Hepatocyte (in vitro differentiated cells): ENCODE measurements around the gene CEP295NL. TPM values are rescaled to one million over a fixed set of nuclear protein-coding genes. Genes with fewer than 3 reads are reported as not detected.

Experiments
- DNase-seq: peaks from one replicate; pipeline ENCODE4 v3.0.0-alpha.2; 2016; ENCODE audit warnings: low spot score
- H2AFZ ChIP-seq: fragments of 200-600 bp; sonication (generic); 2 replicates; pipeline ENCODE4 v1.6.0; 2016; ENCODE audit warnings: antibody characterized with exemption, mild to moderate bottlenecking
- H3K27ac ChIP-seq: fragments of 200-600 bp; sonication (generic); 2 replicates; pipeline ENCODE4 v1.5.1; 2016; ENCODE audit warnings: mild to moderate bottlenecking
- H3K27me3 ChIP-seq: fragments of 200-600 bp; sonication (generic); 2 replicates; pipeline ENCODE4 v1.6.1; 2016
- H3K36me3 ChIP-seq: fragments of 200-600 bp; sonication (generic); replicated peaks from 2 replicates; pipeline ENCODE4 v1.5.1; 2016; ENCODE audit warnings: low read depth; ENCODE audit not compliant: insufficient read depth
- H3K4me1 ChIP-seq: fragments of 200-600 bp; sonication (generic); 2 replicates; pipeline ENCODE4 v1.5.1; 2016; ENCODE audit warnings: mild to moderate bottlenecking, moderate library complexity; ENCODE audit not compliant: insufficient read depth
- H3K4me2 ChIP-seq: fragments of 200-600 bp; sonication (generic); 2 replicates; pipeline ENCODE4 v1.6.0; 2016
- H3K4me3 ChIP-seq: fragments of 200-600 bp; sonication (generic); 2 replicates; pipeline ENCODE4 v1.5.1; 2016; ENCODE audit warnings: mild to moderate bottlenecking
- H3K79me2 ChIP-seq: fragments of 200-600 bp; sonication (generic); 2 replicates; pipeline ENCODE4 v1.6.0; 2017; ENCODE audit warnings: mild to moderate bottlenecking
- H3K9me2 ChIP-seq: fragments of 200-600 bp; sonication (generic); replicated peaks from 2 replicates; pipeline ENCODE4 v1.6.0; 2017; ENCODE audit warnings: mild to moderate bottlenecking; ENCODE audit not compliant: insufficient read depth
- H3K9me3 ChIP-seq: fragments of 200-600 bp; sonication (generic); 2 replicates; pipeline ENCODE4 v1.5.1; 2016; ENCODE audit warnings: low read depth, mild to moderate bottlenecking
- H4K20me1 ChIP-seq: fragments of 200-600 bp; sonication (generic); 2 replicates; pipeline ENCODE4 v1.6.0; 2016; ENCODE audit warnings: mild to moderate bottlenecking; ENCODE audit not compliant: insufficient read depth, poor library complexity, severe bottlenecking
- CTCF ChIP-seq: fragments of 200-600 bp; sonication (generic); IDR thresholded peaks from 2 replicates; pipeline ENCODE4 v1.5.1; 2016; ENCODE audit warnings: antibody characterized with exemption, mild to moderate bottlenecking; ENCODE audit not compliant: poor library complexity
- EZH2 ChIP-seq: fragments of 200-600 bp; sonication (generic); IDR thresholded peaks from 2 replicates; pipeline ENCODE4 v1.6.1; 2016; ENCODE audit warnings: antibody characterized with exemption, mild to moderate bottlenecking, borderline replicate concordance
- EZH2phosphoT487 ChIP-seq: fragments of 200-600 bp; sonication (generic); IDR thresholded peaks from one replicate; pipeline ENCODE4 v1.6.1; 2018; ENCODE audit warnings: antibody characterized with exemption, mild to moderate bottlenecking, low read depth, moderate library complexity; ENCODE audit not compliant: unreplicated experiment, severe bottlenecking
- WGBS: methylation state at CpG from one replicate; pipeline ENCODE4 v1.1.6; 2016; ENCODE audit warnings: low lambda C conversion rate; ENCODE audit errors: missing lambda C conversion rate; 5-methylcytosine and 5-hydroxymethylcytosine counted together
- polyA plus RNA-seq: library from polyadenylated mRNA; unstranded; fragments of >200 nt; fragmentation: Nextera tagmentation; extraction: Ambion mirVana; gene quantifications from 2 replicates; pipeline ENCODE4 v1.2.1, GENCODE V29; 2016
- total RNA-seq: library from RNA; depleted of rRNA; stranded (reverse); fragments of >200 nt; gene quantifications from 2 replicates; pipeline ENCODE4 v1.2.3, GENCODE V29; 2014

CEP295NL gene
- total and polyA plus RNA-seq, 2 experiments from 2014 or later: 0.17 to 0.97 TPM

- Histone ChIP-seq H3K27ac (peak overlapping the region; percentile 96), H3K4me2 (peak overlapping the region; percentile 50), H3K27me3 (no peaks in the 10 kb centered on the region), H3K79me2 (no peaks in the 10 kb centered on the region), H2AFZ (no peak overlapping the region), H3K9me2 (no peaks in the 10 kb centered on the region), H3K4me1 (peaks cover 27% of the 10 kb centered on the region), H3K9me3 (no peaks in the 10 kb centered on the region), H3K36me3 (no peaks in the 10 kb centered on the region), H3K4me3 (no peak overlapping the region), H4K20me1 (no peaks in the 10 kb centered on the region)
- TF ChIP-seq EZH2 (no peak), CTCF (no peak), EZH2phosphoT487 (no peak)
- 80% methylated on average over 18 of the region's 18 CpGs for WGBS
- DNase-seq: peak; percentile 87
Observed at GRCh38 chr17:78933025-78933958, 30.3 kb upstream of the CEP295NL start.

GRCh38 chr17:78929908-78930775 lies 27.1 kb upstream of the CEP295NL start:
- Histone ChIP-seq H3K27me3 (no peaks in the 10 kb centered on the region), H3K79me2 (no peaks in the 10 kb centered on the region), H3K4me1 (peaks cover 19% of the 10 kb centered on the region), H3K4me2 (no peak overlapping the region), H3K9me2 (no peaks in the 10 kb centered on the region), H3K27ac (no peak overlapping the region), H3K4me3 (no peak overlapping the region), H3K9me3 (no peaks in the 10 kb centered on the region), H4K20me1 (no peaks in the 10 kb centered on the region), H3K36me3 (no peaks in the 10 kb centered on the region), H2AFZ (no peak overlapping the region)
- DNase-seq: no peak
- no peak for TF ChIP-seq EZH2
- no peak for TF ChIP-seq CTCF
- no peak for TF ChIP-seq EZH2phosphoT487
- 83% methylated on average over 31 of the region's 31 CpGs for WGBS

GRCh38 chr17:78925662-78926555 lies 22.9 kb upstream of the CEP295NL start:
- H4K20me1 ChIP-seq: peaks cover 29% of the 10 kb centered on the region
- no peaks in the 10 kb centered on the region for H3K36me3 ChIP-seq
- no peaks in the 10 kb centered on the region for H3K9me2 ChIP-seq
- H3K4me3 ChIP-seq: peak overlapping the region; percentile 91
- WGBS: 41% methylated on average over 26 of the region's 33 CpGs
- peak overlapping the region; percentile 99 for H3K4me2 ChIP-seq
- H3K9me3 ChIP-seq: no peaks in the 10 kb centered on the region
- peaks cover 8% of the 10 kb centered on the region for H3K4me1 ChIP-seq
- peaks cover 39% of the 10 kb centered on the region for H3K79me2 ChIP-seq
- peak overlapping the region; percentile 94 for H2AFZ ChIP-seq
- TF ChIP-seq CTCF (no peak), EZH2phosphoT487 (no peak), EZH2 (no peak)
- no peaks in the 10 kb centered on the region for H3K27me3 ChIP-seq
- peak; percentile 71 for DNase-seq
- H3K27ac ChIP-seq: peak overlapping the region; percentile 94
